GM18499 (cell line): ENCODE results near the gene TRUB1.

Source experiments
- ATAC-seq: cut with Tn5 transposase; IDR thresholded peaks from one replicate; pipeline ENCODE4 v1.9.1; 2021; ENCODE audit warnings: moderate number of reproducible peaks; ENCODE audit not compliant: insufficient read depth, unreplicated experiment

The TRUB1 gene

DNA sequence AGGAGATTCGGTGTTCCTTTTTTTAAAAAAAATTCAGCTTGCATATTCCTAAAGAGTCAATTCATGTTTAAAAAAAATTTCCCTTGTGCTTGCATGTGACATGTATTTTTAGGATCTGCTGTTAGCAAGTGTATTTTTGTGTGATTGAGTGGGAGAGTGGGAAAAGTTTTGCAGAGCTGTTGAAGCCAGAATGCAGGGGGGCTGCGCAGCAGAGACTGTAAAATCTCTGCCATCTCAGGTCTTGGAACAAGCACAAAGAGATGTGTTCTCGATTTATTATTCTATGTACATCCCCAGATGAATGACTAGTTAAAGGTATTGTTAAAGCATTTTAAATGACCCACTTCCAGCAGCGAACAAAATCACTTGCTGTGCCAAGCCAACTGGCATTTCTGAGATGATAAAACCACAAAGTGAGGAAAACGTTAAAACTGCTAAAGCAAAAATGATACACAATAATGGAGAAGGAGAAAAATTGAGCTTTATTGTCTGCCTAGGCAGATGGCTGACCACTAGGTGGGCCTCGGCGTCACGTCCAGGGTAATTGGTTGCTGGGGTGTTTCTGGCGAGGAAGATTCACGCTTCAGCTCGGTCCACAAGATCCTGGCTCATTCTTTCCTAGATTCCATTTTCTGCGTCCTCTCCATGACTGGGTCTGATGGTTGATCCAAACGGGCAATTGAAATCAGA is 88.2 kb downstream of the TRUB1 start:
- ATAC-seq, result no peak

DNA sequence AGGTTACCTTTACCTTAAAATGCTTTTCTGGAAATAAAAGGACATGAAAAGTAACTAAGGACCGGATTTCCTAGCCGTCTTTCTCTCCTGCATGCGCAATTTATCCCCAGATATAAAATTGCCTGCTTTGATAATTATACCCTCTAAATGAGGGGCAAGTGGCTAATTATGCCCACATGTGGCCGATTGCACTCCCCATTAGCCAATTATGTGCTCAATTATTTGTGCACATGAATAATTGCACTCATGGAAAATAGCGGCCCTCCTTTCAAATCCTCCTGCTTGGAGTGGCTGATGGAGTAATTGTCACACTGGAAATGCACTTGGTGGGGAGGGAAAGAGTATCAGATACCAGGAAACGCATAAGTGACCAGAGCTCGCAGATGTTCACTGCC is 88.7 kb downstream of the TRUB1 start:
- no peak for ATAC-seq
